Effector memory CD4-positive, alpha-beta T cell (primary cell): ENCODE results near the gene SYCE3.

Source experiments
- DNase-seq, 3 donors: peaks; one replicate each; pipeline ENCODE4 v3.0.0-alpha.2; 2020
- H3K27ac ChIP-seq: 2 replicates; pipeline ENCODE4 v1.7.0; 2013; ENCODE audit warnings: mild to moderate bottlenecking, low read length, moderate library complexity; ENCODE audit not compliant: insufficient read depth, poor library complexity, severe bottlenecking
- H3K27me3 ChIP-seq: replicated peaks from 2 replicates; pipeline ENCODE4 v1.7.0; 2013; ENCODE audit warnings: mild to moderate bottlenecking, low read length; ENCODE audit not compliant: insufficient read depth, control insufficient read depth, poor library complexity, severe bottlenecking
- H3K36me3 ChIP-seq: 2 replicates; pipeline ENCODE4 v1.7.0; 2013; ENCODE audit warnings: mild to moderate bottlenecking, low read length, moderate library complexity; ENCODE audit not compliant: control insufficient read depth, insufficient read depth
- H3K4me1 ChIP-seq: 2 replicates; pipeline ENCODE4 v1.7.0; 2013; ENCODE audit warnings: low read length, mild to moderate bottlenecking; ENCODE audit not compliant: control insufficient read depth, insufficient read depth, poor library complexity, severe bottlenecking
- H3K4me3 ChIP-seq: 2 replicates; pipeline ENCODE4 v1.7.0; 2013; ENCODE audit warnings: low read length, low read depth, mild to moderate bottlenecking; ENCODE audit not compliant: insufficient read depth, poor library complexity, severe bottlenecking
- H3K9me3 ChIP-seq: 2 replicates; pipeline ENCODE4 v1.7.0; 2013; ENCODE audit warnings: mild to moderate bottlenecking, low read length, moderate library complexity; ENCODE audit not compliant: control insufficient read depth

The SYCE3 gene

DNA sequence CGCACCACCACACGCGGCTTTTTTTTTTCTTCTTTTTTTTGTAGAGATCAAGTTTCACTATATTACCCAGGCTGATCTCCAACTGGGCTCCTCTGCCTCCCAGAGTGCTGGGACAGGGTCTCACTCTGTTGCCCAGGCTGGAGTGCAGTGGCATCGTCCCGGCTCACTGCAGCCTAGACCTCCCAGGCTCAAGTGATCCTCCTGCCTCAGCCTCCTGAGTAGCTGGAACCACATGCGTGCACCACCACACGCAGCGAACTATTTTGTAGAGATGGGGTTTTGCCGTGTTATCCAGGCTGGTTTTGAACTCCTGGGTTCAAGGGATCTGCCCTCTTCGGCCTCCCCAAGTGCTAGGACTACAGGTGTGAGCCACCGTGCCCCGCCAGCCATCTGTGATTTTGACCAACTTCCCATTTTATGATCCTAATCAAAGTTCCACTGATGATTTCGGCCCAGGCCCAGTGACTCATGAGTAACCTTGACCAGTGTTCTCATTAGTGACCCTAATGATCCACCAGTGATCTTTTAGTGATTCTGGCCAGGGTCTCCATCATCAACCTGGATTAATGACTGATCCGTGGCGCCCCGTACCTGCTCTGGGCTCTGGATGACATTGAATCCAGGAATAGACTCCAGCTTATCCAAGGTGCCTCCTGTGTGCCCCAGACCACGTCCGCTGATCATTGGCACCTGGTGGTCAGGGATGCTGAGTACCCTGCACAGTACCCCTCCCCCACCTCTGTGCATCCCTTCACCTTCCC is 34.6 kb downstream of the SYCE3 start:
- Histone ChIP-seq H3K9me3 (no peaks in the 10 kb centered on the region), H3K27ac (peak overlapping the region; percentile 97), H3K27me3 (no peaks in the 10 kb centered on the region), H3K36me3 (peaks cover 5% of the 10 kb centered on the region), H3K4me3 (no peak overlapping the region), H3K4me1 (peaks cover 44% of the 10 kb centered on the region)
- DNase-seq = no peak

GRCh38 chr22:50526834-50527801 is 35.6 kb downstream of the SYCE3 start:
- H3K27ac ChIP-seq = peak overlapping the region; percentile 94
- DNase-seq = no peak
- no peaks in the 10 kb centered on the region for H3K27me3 ChIP-seq
- H3K4me1 ChIP-seq = peaks cover 43% of the 10 kb centered on the region
- no peaks in the 10 kb centered on the region for H3K9me3 ChIP-seq
- H3K4me3 ChIP-seq = peak overlapping the region; percentile 71
- peaks cover 14% of the 10 kb centered on the region for H3K36me3 ChIP-seq

GRCh38 chr22:50526108-50526833 is 36.4 kb downstream of the SYCE3 start:
- H3K4me3 ChIP-seq = peak overlapping the region; percentile 71
- H3K27ac ChIP-seq = peak overlapping the region; percentile 94
- peaks cover 19% of the 10 kb centered on the region for H3K36me3 ChIP-seq
- peak; percentile 73 to 82 (median 81) for DNase-seq
- no peaks in the 10 kb centered on the region for H3K27me3 ChIP-seq
- H3K4me1 ChIP-seq = peaks cover 39% of the 10 kb centered on the region
- no peaks in the 10 kb centered on the region for H3K9me3 ChIP-seq

DNA sequence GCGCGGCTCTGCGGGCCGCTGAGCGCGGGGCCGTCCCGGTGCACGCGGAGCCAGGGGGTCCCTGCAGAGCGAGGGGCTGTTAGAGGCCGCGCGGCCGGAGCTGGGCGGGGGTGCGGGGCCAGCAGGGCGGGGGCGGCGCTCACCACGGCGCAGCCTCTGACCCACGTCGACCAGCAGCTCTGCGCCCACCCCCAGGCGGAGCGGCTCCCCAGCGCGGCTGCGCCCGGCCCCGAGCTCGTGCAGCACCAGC is 36.9 kb downstream of the SYCE3 start:
- H3K36me3 ChIP-seq = peaks cover 21% of the 10 kb centered on the region
- no peaks in the 10 kb centered on the region for H3K27me3 ChIP-seq
- peak overlapping the region; percentile 94 for H3K27ac ChIP-seq
- peak overlapping the region; percentile 71 for H3K4me3 ChIP-seq
- no peaks in the 10 kb centered on the region for H3K9me3 ChIP-seq
- peaks cover 38% of the 10 kb centered on the region for H3K4me1 ChIP-seq
- no peak for DNase-seq

DNA sequence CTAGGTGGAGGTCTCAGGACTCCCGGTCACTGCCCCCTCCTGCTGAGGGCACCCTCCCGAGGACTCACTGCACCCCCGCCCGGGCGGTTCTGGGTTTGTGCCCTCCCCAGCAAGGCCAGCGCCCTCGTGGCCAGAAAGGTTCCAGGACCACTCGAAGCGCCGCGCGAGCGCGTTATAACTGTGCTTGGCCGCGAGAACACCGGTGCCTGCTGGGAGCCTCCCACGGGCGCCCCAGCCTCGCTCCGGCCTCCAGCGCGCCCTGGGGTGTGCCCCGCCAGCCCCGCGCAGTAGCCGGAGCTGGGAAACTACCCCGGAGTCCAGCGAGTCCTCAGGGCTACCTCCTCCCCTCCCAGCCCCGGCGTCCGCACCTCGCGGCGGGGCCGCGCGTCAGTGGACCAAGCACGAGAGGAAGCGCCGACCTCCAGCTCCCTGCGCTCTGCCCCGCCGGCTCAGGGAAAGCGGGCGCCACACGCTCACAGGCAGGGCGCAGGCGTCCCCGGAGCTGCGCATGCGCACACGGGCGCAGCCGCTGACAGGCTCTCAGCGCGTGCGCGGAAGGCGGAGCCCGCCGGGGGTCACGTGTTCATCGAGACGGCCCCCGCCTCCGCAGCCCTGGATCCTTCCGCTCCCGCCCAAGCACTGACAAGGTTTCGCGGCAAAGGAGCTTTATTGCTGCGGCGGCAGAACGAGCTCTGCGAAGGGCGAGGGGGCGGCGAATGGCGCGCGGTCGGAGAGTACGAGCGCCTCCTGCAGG is 37.4 kb downstream of the SYCE3 start, which contains the start of gene SCO2:
TSS of gene SCO2 (minus strand) at position 495 of the 754 bp plus-strand sequence. CDS start 1,187 bp downstream, outside the sequence.
- no peaks in the 10 kb centered on the region for H3K9me3 ChIP-seq
- peak within 1 kb of the TSS; percentile 94 for H3K27ac ChIP-seq
- H3K36me3 ChIP-seq = peaks cover 24% of the 10 kb centered on the region
- peak; percentile 93 to 97 (median 96) for DNase-seq
- H3K27me3 ChIP-seq = no peaks in the 10 kb centered on the region
- peak within 1 kb of the TSS; percentile 71 for H3K4me3 ChIP-seq
- H3K4me1 ChIP-seq = peaks cover 33% of the 10 kb centered on the region

DNA sequence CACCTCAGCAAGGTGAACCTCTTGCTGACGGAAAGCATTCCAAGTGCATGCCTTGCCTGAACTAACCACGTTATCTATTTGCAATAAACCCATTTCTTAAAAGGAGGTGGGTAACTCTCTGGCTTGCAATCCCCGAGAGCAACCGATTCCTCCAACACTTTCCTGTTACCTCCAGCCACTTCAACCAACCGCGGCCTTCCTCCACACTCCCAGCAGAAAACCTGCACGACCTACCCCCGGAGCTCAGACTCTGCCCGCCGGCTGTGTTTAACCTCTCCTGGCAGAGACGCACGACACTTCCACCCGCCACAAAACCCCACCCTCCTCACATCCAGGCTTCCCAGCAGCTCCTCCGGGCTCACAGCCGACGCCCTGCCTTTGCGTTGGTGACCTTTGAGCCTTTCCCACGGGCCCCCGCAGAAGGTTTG is 38.0 kb downstream of the SYCE3 start:
- Histone ChIP-seq H3K4me1 (peaks cover 29% of the 10 kb centered on the region), H3K36me3 (peaks cover 25% of the 10 kb centered on the region), H3K9me3 (no peaks in the 10 kb centered on the region)

DNA sequence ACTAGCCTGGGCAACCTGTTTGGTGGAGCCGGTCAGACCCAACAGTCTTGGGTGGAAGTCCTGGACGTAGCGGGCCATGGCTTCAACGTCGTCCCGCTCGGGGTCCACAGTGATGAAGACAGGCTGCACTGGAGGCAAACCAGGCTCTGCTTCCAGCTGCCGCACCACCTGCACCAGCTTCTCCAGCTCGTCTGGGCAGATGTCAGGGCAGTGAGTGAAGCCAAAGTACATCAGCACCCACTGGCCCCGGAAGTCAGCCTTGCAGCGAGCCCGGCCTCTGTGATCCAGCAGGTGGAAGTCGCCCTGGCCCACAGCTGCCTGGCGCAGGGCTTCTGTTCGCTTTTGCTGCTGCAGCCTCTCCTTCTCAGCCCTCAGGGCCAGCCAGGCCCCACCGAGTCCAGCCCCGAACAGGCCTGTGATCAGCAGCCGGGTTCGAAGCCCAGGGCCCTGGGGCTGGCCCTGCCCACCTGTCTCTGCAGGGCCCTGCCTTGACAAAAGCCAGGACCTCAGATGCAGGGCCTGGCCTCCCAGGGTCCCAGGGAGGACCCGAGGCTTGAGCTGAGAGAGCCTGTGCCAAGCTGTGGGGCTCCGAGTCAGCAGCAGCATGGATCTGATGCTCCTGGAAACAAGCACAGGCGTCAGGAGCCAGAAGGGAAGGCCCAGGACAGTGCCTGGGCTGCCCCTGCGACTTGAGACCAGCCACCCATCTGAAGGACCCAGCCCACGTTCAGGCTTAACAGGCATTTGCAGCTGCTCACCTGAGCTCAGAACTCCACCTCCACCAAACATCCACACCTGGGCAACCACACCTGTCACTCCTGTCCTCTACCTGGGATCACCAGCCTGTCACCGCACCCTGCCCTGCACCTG is 38.7 kb downstream of the SYCE3 start:
- no peaks in the 10 kb centered on the region for H3K9me3 ChIP-seq
- peak overlapping the region; percentile 71 for H3K4me3 ChIP-seq
- no peaks in the 10 kb centered on the region for H3K27me3 ChIP-seq
- no peak for DNase-seq
- peaks cover 31% of the 10 kb centered on the region for H3K36me3 ChIP-seq
- peaks cover 29% of the 10 kb centered on the region for H3K4me1 ChIP-seq
- H3K27ac ChIP-seq = peak overlapping the region; percentile 94

More for the DNA sequence above, 38.0 kb downstream of the SYCE3 start:
- Histone ChIP-seq H3K27me3 (no peaks in the 10 kb centered on the region), H3K27ac (peak overlapping the region; percentile 94), H3K4me3 (peak overlapping the region; percentile 71)
- DNase-seq = no peak

- H3K4me3 ChIP-seq = no peak overlapping the region
- H3K9me3 ChIP-seq = no peaks in the 10 kb centered on the region
- H3K27me3 ChIP-seq = no peaks in the 10 kb centered on the region
- H3K4me1 ChIP-seq = peaks cover 29% of the 10 kb centered on the region
- H3K27ac ChIP-seq = no peak overlapping the region
- H3K36me3 ChIP-seq = peaks cover 37% of the 10 kb centered on the region
- DNase-seq = no peak
Measured at GRCh38 chr22:50523458-50523805, 39.3 kb downstream of the SYCE3 start.
